Bronchial epithelial cell (primary cell): ENCODE results near the gene TGFB2. TPM values are rescaled to one million over a fixed set of nuclear protein-coding genes. Genes with fewer than 3 reads are reported as not detected.

Experiments
- DNase-seq: peaks from one replicate; pipeline ENCODE4 v3.0.0-alpha.2; 2010; ENCODE audit warnings: low read depth
- FAIRE-seq: peaks from 2 replicates; lab custom pipeline; 2011; peaks lifted over from hg19 to GRCh38; lab: Jason Lieb, UNC
- H3K27me3 ChIP-seq: 2 replicates; pipeline ENCODE4 v1.5.1; 2011; ENCODE audit warnings: low read length; ENCODE audit not compliant: control insufficient read depth, insufficient read depth
- H3K36me3 ChIP-seq: 2 replicates; pipeline ENCODE4 v1.5.1; 2011; ENCODE audit warnings: low read length; ENCODE audit not compliant: control insufficient read depth, insufficient read depth
- H3K4me3 ChIP-seq: 2 replicates; pipeline ENCODE4 v1.5.1; 2011; ENCODE audit warnings: mild to moderate bottlenecking, low read depth, low read length, control low read depth
- total RNA-seq: library from RNA; depleted of rRNA; stranded (reverse); fragments of >200 nt; gene quantifications from 2 replicates; pipeline ENCODE4 v1.2.1, GENCODE V29; 2014
- TF ChIP-seq, protein P1 (sequence below): IDR thresholded peaks from 2 replicates; pipeline ENCODE4 v1.5.1; 2011; ENCODE audit warnings: mild to moderate bottlenecking, moderate library complexity, low read length, control low read depth, inconsistent platforms; ENCODE audit not compliant: insufficient read depth, severe bottlenecking

TGFB2 gene
- total RNA-seq, 1 donor from 2014 or later, result 6.1 TPM

DNA sequence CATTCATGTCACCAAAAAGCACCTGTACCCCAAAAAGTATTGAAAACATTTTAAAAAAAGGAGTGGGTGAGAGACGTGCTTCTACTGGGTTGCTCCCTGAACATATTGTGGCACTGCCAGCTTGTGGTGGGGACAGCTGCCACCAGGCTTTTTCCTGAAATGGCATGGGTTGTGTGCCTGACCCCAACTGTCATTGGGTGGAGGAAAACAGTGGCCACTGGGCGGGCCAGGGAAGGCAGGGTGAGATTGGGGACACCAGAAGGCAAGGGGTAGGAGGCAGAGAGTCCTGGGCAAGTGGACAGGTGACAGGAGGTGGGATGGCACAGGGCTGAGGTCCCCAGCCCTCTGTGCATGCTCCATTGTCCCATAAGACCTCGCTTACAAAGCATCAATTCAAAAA is 55.5 kb downstream of the TGFB2 start:
- H3K27me3 ChIP-seq, result no peaks in the 10 kb centered on the region
- TF ChIP-seq, protein P1, sequence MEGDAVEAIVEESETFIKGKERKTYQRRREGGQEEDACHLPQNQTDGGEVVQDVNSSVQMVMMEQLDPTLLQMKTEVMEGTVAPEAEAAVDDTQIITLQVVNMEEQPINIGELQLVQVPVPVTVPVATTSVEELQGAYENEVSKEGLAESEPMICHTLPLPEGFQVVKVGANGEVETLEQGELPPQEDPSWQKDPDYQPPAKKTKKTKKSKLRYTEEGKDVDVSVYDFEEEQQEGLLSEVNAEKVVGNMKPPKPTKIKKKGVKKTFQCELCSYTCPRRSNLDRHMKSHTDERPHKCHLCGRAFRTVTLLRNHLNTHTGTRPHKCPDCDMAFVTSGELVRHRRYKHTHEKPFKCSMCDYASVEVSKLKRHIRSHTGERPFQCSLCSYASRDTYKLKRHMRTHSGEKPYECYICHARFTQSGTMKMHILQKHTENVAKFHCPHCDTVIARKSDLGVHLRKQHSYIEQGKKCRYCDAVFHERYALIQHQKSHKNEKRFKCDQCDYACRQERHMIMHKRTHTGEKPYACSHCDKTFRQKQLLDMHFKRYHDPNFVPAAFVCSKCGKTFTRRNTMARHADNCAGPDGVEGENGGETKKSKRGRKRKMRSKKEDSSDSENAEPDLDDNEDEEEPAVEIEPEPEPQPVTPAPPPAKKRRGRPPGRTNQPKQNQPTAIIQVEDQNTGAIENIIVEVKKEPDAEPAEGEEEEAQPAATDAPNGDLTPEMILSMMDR, result no peak
- no peak for DNase-seq
- no peak for FAIRE-seq
- no peaks in the 10 kb centered on the region for H3K36me3 ChIP-seq
- no peak overlapping the region for H3K4me3 ChIP-seq

DNA sequence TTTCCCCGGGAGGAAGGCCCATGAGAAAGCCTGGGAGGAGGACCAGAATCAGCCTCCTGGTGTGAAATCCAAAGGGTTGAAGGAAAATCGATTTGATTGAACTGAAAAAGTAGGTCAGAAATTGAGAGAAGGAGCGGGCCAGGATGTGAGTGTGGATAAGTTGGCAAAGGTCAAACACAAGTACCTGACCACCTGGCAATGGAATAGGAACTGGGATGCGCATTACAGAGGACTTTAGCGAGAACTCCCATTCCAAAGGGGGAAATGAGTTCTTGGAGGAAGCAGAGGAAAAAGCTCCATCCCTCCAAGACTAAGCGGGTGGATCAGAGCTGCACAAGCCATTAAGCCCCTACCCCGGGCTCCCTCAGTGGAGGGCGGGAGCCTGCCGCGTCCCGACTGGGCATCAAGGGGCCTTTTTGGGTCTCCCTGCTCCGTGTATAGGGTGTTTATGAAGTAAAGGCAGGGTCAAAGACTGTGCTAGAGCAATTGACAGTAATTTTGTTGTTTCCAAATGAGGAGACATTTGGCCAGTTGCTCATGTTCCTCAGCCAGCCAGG is 56.4 kb downstream of the TGFB2 start:
- TF ChIP-seq, protein P1, result no peak
- Histone ChIP-seq H3K4me3 (no peak overlapping the region), H3K36me3 (no peaks in the 10 kb centered on the region), H3K27me3 (no peaks in the 10 kb centered on the region)
- DNase-seq, result no peak
- no peak for FAIRE-seq

DNA sequence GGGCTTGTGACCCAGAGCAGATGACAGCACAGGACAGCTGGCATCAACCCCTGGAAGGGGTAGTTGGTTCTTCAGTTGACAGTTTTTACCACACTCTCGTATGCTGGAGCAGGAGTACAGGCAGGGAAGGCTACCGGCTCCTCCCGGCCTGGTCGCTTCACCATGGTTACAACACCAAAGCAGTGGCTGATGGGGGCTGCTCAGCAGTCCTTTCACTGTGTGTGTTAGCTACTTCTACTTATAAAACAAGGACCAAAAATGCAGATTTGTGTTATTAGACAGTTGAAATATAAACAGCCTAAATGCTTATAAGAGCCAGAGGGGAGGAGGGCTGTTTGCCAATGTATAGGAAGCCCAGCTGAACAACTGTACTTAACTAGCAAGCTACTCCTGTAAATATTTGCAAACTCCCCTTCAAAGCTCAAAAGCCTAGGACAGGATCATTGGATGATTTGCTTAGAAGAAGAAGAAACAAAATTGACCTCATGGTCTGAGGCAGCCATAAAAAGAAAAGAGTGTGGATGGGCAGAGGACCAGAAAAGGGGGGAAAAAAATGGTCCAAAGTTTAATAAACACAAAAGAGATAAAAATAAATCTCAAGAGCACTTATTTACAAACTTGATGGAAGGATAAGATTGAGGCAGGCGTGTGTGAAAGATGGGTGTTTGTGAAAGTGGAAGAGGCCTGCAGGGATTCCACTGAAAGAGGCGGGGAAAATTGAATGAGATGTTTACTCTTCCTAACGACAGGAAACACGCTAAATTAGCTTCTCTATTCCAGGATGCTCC is 57.1 kb downstream of the TGFB2 start:
- H3K27me3 ChIP-seq, result no peaks in the 10 kb centered on the region
- H3K4me3 ChIP-seq, result no peak overlapping the region
- FAIRE-seq (no peak), DNase-seq (no peak)
- TF ChIP-seq, protein P1, result no peak
- no peaks in the 10 kb centered on the region for H3K36me3 ChIP-seq

DNA sequence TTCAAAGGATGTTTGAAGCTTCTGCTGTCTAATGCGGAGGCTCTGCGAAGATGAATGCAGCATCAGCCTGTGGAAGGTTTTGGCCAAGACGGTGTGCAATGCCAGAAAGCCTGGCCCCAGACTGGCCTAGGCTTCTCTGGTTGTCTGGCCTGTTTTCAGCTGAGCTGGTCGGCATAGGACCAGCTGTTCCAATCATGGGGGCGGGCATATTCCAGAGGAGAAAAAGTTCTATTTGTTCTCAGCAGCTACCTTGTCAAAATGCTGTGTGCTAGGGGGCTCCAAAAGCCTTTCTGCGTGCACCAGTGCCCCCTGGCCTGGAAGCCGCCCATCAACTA is 57.6 kb downstream of the TGFB2 start:
- no peak overlapping the region for H3K4me3 ChIP-seq
- DNase-seq (no peak), FAIRE-seq (no peak)
- no peaks in the 10 kb centered on the region for H3K27me3 ChIP-seq
- no peaks in the 10 kb centered on the region for H3K36me3 ChIP-seq
- TF ChIP-seq, protein P1, result no peak

DNA sequence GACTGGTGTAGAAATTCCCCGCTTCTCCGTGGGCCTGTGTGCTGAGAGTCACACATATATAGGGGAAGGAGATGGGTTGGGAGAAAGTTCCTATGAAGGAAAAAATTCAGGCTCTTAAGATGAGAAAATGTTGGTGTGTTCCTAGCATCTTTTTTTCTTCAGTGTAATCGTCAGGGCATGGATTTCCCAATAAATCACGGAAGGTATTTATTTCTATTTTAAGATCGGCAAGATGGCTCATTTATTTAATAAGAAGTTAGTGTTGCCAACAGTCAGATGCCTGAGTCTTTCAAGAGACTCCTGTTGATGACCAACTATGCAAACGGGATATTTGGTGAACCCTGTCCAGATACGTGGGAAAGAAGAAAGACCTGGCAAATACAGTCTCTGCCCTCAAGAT is 58.2 kb downstream of the TGFB2 start:
- TF ChIP-seq, protein P1, result no peak
- no peaks in the 10 kb centered on the region for H3K27me3 ChIP-seq
- DNase-seq, result no peak
- H3K36me3 ChIP-seq, result no peaks in the 10 kb centered on the region
- H3K4me3 ChIP-seq, result no peak overlapping the region
- FAIRE-seq, result no peak
